Right hindlimb (tissue), 1 donor: Measurements from ENCODE around the gene AKR1C4.
"Not testable (repeated sequence)": the region's sequence is repeated elsewhere in the genome, so short reads cannot be mapped to it uniquely, and the experiment has no call there.

Experiments
- DNase-seq: peaks from one replicate; pipeline ENCODE4 v3.0.0-alpha.2; 2018

AKR1C4 gene

DNA sequence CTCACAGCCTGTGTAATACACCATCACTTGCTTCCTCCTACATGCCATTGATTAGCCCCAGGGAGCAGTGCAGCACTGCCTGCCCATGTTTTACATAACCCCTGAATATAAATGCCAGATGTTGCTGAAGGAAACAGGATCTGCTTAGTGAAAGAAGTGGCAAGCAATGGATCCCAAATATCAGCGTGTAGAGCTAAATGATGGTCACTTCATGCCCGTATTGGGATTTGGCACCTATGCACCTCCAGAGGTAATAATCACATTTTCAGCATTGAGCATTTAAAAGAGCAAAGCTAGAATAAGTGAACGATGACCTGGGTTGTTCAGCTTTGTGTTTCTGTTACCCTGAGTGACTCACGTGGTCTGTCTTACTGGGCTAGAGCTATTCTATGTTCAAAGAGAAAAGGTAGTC is at the start of gene AKR1C4:
TSS of gene AKR1C4 (plus strand) at position 136 of the 412 bp plus-strand sequence. CDS start at position 167, 31 bp downstream.
- DNase-seq, result no peak

DNA sequence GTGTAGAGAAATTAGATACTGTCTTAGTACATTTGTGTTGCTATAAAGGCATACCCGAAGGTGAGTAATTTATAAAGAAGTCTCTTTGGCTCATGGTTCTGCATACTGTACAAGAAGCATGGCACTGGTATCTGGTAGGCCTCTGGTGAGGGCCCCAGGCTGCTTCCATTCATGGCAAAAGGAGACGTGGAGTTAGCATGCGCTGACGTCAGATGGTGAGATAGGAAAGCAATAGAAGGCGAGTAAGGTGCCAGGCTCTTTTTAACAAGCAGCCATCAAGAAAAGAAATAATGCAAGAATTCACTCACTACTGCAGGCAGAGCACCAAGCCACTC is 49.8 kb upstream of the AKR1C4 start:
- DNase-seq, result no peak

DNA sequence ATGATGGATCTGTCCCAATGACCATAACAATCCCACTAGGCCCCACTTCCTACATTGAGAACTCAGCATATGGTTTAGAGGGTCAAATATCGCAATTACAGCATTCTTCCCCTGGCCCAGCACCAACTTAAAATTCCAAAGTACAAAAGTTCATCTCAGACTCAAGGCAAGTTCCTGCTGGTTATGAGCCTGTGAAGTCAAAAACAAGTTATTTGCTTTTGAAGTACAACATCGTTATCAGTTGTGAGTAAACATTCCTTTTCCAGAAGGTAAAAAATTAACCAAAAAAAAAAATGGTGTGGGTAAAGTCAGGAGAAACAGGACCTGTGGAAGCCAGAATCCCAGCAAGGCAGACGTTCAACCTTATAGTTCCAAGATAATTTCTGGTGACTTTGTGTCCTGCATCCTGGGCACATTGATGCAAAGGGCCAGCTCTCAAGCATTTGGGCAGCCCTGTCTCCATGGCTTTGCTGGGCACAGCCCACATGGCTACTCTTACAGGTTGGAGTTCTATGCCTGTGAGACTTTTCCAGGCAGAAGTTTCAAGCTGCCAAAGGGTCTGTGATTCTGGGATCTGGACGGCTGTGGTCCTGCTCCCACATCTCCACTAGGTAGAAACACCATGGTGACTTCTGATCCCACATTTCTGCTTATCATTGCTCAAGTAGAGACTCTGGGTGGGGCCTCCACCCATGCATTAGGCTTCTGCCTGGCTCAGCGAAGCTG is 49.2 kb upstream of the AKR1C4 start:
- no peak for DNase-seq

DNA sequence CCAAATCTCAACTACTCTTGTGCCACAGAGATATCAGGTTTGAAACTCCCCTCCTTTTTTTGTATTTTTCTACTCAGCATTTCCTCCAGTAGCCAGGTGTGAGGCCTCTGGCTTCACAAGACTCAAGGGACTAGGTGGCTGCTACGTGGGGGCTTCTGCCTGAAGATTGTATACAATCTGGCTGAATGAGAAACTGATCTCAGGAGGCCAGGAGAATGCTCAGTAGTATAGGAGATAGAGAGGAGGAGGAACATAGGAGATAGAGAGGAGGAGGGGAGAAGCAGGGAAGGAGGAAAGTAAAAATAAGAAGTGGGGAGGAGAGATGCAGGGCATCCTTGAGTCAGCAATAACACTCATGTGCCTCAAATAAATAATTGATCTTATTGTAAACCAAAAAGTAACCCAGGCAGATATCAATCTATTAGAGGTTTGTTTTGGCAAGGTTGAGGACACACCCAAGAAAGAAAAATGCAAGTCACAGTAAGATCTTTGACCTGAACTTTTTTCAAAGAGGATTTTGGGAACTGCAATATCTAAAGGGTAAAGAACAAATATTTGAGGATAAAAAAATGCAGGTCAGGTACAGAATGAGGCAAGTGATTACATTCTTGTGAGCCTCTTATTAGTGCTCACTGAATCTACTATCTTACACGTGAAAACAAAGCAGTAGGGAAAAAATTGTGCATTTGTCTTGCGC is 48.5 kb upstream of the AKR1C4 start:
- DNase-seq, result no peak

DNA sequence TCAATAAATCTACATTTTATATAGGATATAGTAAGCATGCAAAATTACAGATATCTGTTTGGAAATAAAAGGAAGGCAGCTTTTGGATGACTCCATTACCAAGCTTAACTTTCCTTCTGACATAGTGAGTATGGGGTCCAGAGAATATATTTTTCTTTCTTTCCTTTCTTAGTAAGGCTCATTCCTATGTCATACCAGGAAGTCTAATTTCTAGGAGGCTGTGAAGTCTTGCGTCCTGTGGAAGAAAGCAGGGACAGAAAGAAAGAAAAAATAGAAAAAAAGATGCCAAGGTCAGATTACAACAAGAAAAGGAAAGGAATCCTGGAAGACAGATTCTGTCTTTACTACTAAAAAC is 48.0 kb upstream of the AKR1C4 start:
- no peak for DNase-seq

DNA sequence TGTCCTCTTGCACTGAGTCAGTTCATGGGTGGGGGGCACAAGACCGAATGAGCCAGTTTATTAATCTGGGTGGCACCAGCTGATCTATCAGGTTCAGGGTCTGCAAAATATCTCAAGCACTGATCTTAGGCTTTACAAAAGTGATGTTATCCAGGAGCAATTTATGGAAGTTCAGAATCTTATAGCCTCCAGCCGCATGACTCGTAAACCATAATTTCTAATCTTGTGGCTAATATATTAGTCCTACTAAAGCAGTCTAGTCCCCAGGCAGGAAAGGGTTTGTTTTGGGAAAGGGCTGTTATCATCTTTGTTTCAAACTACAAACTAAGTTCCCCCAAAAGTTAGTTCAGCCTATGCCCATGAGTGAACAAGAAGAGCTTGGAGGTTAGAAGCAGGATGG is 45.6 kb upstream of the AKR1C4 start:
- no peak for DNase-seq

DNA sequence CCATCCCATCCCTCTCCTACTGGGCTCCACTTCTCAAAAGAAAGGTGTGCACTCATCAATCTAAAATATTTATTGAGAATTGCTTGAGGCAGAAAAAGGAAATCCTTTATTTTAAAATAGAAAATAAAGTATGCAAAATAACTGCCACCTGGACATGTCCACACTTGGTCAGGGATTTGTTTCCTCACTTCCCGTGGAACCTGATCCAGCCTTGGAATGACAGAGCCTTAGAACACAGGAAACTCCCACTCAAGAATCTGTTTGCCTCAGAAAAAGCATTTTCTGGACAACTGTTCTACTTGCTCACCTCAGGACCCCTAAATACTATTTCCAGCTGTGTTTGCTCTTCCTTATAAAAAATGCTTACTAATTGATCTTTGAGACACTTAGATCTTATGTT is 40.7 kb upstream of the AKR1C4 start:
- DNase-seq, result no peak

DNA sequence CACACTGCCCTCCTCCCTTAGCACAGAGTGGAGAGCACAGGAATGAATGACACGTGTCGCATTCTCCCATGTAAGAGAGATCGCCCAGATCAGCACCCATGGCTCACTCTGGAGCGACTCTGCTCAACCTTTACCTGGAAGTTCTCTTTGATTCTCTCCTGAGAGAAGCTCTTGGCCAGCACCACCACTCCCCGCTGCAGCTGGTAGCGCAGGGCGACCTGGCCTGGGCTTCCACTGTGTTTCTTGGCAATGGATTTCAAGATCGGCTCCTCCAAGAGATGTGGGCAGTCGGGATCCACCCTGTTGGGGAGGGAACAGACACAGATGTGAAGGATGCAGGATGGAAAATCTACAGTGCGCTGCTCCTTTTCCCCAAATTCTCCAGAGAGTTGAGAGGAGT is 39.1 kb upstream of the AKR1C4 start:
- no peak for DNase-seq

DNA sequence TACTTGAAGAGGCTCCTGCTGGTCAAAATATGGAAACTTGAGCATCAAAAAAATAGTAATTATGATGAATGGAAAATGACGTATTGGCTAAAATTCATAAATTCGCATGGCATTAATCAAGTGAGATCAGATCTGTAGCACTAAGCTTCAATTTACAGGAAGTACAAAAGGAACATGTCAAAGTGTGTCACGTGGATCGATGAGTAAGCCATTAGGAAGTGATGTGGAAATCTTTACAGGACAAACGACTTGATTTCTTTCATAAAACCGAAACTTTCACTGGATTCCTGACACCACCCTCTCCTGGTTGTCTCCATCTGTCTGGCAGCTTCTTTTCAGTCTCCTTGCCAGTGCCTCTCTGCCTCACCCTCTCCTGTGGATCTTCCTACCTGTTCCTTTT is 37.5 kb upstream of the AKR1C4 start:
- DNase-seq, result no peak

DNA sequence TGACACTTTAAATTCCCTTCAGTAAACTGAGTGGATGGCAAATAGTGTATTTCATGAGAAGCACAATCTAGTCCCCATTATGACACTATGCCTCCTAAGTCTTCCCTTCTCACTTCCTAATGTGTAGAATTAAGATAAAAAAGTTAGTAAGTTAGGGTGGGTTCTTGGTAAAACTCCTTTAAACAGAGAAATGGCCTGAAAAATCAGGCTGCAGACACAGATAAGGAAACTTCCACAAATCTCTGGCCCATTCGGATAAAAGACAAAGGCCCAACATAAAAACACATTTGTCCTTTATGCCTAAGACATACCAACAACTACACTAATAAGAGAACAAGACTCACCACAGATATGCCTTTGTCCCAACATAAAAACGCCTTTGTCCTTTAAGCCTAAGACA is 33.1 kb upstream of the AKR1C4 start:
- no peak for DNase-seq

DNA sequence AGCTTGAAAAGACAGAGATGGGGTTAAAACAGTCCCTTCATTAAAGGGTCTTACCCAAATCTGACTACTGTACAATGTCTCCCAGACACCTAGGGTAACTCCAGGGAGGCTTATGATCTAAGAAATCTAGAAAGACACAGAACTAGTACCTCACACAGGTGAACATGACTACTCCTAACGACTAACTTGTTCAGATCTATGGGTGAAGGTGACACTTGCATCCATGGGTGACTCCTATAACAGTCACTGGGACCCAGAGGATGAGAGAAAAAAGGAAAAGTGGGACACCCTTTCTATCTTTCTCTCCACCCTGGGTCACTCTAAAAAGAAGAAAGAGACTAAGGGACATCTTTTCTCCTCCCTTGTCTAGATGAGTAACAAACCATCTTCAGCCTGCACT is 30.9 kb upstream of the AKR1C4 start:
- no peak for DNase-seq

DNA sequence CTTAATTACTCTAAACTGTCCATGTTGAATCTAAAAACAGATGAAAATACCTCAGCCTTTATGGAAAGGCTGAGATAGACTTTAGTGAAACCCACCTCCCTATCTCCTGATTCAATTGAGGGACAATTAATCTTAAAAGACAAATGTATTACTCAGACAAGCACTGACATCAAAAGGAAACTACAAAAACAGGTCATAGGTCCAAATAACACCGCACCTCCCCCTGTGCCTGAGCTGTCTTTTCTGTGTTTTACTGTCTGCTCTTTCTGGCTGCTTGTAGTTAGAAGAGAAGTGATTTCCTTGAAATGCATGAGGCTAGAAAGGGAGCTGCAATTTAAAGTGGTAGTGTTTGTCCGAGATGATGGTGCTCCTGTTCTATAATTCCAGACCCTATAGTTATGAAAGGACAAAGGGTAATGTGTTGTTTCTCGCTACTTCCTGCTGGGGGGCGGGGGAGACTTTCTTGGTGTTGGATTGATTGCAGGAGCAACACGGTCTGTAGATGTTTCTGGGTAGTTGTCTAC is 27.7 kb upstream of the AKR1C4 start:
- DNase-seq, result no peak

DNA sequence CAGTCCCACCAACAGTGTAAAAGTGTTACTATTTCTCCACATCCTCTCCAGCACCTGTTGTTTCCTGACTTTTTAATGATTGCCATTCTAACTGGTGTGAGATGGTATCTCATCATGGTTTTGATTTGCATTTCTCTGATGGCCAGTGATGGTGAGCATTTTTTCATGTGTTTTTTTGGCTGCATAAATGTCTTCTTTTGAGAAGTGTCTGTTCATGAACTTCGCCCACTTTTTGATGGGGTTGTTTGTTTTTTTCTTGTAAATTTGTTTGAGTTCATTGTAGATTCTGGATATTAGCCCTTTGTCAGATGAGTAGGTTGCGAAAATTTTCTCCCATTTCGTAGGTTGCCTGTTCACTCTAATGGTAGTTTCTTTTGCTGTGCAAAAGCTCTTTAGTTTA is 21.1 kb upstream of the AKR1C4 start:
- DNase-seq, result not testable (repeated sequence)

DNA sequence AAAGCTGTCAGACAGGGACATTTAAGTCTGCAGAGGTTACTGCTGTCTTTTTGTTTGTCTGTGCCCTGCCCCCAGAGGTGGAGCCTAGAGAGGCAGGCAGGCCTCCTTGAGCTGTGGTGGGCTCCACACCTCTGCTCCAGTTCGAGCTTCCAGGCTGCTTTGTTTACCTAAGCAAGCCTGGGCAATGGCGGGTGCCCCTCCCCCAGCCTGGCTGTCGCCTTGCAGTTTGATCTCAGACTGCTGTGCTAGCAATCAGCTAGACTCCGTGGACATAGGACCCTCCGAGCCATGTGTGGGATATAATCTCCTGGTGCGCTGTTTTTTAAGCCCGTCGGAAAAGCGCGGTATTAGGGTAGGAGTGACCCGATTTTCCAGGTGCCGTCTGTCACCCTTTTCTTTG is 16.1 kb upstream of the AKR1C4 start:
- DNase-seq, result not testable (repeated sequence)

DNA sequence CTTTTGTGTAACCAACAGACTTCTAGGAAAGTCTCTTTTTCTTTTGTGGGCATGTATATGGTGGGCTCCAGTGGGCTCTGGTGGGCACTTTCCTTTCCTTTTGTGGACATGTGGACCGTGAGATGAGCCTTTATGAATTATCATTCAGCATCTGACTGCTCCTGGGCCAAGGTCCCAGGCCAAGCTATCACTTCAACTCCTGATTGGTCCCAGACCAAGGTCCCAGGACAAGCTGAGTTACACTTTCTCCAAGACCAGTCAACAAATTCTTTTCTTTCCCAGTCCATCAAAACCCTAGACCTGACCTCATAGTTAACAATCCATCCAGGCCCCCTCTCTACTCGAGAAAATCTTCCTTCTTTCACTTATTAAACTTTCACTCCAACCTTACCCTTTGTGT is 12.7 kb upstream of the AKR1C4 start:
- no peak for DNase-seq

DNA sequence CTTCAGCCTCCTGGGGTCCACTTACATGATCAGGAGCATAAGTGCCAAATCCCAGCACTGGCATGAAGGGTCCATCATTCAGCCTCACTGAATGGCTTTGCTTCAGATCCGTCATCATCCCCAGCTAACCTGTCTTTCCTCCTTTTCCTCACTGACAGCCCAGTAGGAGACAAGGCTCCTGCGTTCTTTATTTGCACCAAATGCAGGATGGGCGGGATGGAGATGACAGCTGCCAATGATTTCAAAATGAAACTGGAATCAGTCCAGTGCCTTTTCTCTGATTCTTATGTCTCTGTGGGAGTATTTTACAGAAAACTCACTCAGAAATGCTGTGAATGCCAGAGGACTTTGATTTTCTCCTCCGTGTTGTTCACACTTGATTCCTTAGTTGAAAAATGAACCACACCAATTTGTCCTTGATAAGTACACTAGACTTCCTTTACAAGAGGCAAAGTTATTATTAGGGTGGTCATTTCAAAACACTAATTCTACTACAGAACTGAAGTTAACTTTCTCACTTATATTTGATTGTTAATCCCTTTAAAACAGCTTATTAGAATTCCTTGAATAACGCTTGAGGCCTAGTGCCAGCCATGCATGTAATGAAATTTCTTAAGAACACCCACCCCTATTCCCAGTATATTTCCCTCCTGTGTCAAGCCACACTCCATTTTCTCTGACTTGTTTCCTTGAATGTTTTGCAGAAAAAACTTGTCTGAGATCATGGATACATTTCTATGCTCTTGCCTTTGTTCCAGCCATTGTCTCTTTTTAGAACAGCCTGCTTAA is 11.5 kb upstream of the AKR1C4 start, which contains the start of gene AKR1C8:
TSS of gene AKR1C8 (minus strand) at position 164 of the 789 bp plus-strand sequence. CDS start at position 118, 46 bp downstream.
- DNase-seq, result no peak

DNA sequence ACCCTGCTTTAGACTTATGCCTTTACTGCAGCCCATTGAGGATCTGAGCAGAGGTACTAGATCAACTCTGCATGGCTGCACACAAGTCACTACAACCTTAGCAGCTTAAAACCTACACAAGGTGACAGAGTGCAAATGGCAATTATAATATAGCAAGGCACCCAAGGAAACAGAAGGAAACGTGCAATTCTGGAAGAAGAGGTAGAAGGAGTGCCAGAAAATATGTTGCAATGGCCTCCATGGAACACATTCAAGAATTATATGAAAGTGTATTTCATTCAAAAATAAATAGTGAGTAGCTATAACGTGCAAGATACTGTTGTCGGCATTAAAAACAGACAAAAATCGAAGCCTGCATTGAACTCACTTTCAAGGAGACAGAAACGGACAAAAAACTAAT is 8.8 kb upstream of the AKR1C4 start:
- DNase-seq, result no peak

DNA sequence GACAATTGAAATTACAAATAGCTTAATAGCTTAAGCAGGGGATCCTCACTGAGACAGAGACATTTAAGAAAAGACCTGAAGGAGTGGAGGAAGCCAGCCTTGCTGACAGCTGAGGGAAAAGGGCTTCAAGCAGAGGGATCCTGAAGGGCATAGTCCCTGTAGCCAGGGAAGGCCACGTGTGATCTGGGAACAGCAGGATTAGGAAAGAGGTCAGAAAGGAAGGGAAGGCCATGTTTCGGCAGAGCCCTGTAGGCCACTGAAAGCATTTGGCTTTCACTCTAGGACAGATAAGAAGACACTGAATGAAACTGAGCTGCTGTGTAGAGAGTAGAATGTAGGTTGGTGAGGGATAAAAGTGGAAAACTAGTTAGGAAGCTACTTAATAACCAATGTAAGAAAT is 8.3 kb upstream of the AKR1C4 start:
- DNase-seq, result no peak

DNA sequence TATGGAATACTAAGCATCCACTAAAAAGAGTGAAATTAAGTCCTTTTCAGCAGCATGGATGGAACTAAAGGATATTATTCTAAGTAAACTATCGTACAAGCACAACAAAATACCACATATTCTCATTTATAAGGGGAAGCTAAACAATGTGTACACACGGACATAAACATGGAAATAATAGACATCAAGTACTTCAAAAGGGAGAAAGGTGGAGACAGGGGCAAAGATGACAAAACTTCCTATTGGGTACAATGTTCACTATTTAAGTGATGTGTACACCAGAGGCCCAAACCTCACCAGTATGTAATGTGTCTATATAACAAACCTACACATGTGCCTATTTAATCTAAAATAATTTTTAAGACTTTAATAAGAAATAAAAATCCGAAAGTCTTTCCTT is 2.2 kb upstream of the AKR1C4 start:
- no peak for DNase-seq

DNA sequence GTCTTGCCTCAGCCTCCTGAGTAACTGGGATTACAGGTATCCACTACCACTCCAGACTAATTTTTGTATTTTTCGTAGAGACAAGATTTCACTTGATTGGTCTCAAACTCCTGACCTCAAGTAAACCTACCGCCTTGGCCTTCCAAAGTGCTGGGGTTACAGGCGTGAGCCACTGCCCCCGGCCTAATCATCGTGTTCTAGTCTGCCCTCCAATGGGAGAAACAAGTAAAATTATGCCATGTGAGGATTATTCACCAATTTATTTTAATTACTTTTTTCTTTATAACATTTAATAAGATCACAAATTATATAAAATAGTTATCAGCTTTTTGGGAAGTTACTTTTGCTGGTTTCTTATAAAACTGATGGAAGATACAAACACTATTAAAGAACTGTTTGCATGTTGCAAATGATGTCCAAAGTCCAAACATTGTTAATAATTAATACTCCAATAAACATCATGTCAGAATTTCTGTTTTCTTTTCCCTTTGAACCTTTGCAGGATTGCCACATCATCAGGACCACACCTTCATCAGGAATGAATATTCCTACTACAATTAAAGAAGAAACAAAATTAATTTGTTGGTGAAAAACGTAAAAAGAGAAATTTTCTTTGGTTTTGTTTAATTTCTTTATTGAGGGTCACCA is 786 bp upstream of the AKR1C4 start:
- no peak for DNase-seq

DNA sequence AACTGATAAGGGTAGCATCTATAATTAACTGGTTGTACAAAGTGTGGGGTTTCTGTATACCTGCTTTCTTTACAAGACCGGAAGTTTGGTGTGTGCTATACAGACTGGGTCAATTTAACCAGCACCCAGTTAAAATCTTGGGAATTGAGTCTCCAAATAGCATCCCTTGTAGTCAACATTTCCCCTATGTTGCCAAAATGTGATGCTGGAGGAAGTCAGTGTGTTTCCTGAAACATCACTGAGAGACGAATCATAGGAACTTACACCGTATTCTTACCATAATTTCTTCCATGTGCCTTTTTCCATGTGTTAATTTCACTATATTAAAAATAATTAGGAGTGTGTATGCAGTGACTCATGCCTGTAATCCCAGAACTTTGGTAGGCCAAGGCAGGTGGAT is 1.7 kb downstream of the AKR1C4 start:
- DNase-seq, result no peak

DNA sequence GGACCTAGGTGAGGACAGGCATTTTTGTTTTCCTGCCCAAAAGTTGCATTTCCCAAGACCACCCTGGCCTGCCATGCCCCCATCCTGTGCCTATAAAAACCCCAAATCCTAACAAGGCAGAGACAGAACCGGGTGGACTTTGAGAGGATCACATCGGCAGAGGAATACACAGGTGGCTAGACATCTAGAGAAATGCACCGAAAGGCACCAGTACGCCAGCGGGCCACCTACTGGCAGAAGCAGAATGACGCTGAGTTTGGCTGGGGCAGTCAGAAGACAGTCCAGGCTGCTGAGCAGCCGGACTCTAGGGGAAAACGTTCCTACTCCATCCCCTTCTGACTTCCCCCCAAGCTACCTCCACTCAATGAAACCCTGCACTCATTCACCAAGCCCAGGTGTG is 2.8 kb downstream of the AKR1C4 start:
- DNase-seq, result no peak

DNA sequence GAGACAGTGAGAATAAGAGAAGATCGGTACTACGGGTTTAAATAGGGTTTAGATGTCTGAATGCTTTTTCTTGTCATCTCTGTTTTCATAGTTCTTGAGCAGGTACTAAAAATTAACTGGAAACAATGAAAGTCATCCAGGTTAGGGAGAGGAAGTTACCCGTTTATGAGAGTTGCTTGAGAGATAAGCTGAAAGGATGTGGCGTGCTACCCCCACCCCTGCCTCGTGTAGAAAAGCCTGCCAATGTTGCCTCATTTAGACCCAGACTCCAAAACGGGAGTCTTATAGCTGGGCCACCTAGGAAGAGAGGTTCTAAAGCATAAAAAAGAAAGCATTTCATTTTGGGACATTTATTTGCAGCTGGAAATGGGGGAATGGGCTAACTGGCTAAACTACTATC is 10.2 kb downstream of the AKR1C4 start:
- DNase-seq, result no peak
